Common myeloid progenitor, CD34-positive (primary cell): ENCODE measurements around the gene UBE2E2.

Experiments
- CTCF ChIA-PET: fragments of 350-600 bp; sonication (Branson Sonifier 250); formaldehyde crosslinking; loops from one replicate; lab custom pipeline; 2021; ENCODE audit warnings: antibody characterized with exemption; lab: Charles Lee
- POLR2A ChIA-PET: fragments of 350-600 bp; sonication (Branson Sonifier 250); formaldehyde crosslinking; loops from one replicate; lab custom pipeline; 2021; ENCODE audit warnings: antibody characterized with exemption; lab: Charles Lee
- DNase-seq, 3 donors: peaks; one replicate each; pipeline versions ENCODE4 v3.0.0 to v3.0.0-alpha.2; 2013
- H3K27ac ChIP-seq, 2 experiments: 1 replicate in 1 of 2; 2 replicates in 1 of 2; pipeline ENCODE4 v1.7.0; 2013; ENCODE audit warnings: inconsistent platforms in 2 of 2, low read length in 2 of 2, mild to moderate bottlenecking in 2 of 2, low read depth in 1 of 2, moderate library complexity in 1 of 2; ENCODE audit not compliant: severe bottlenecking in 2 of 2, insufficient read depth in 1 of 2, poor library complexity in 1 of 2
- H3K27me3 ChIP-seq, 5 experiments: replicated peaks in 2 of 5; 1 replicate in 3 of 5; 2 replicates in 2 of 5; pipeline versions ENCODE4 v1.6.1 to v1.7.0; 2013; ENCODE audit warnings: low read length in 4 of 5, mild to moderate bottlenecking in 2 of 5, moderate library complexity in 2 of 5, inconsistent platforms in 1 of 5; ENCODE audit not compliant: insufficient read depth in 5 of 5, control insufficient read depth in 4 of 5
- H3K36me3 ChIP-seq, 4 experiments: 1 replicate in 2 of 4; 2 replicates in 2 of 4; pipeline versions ENCODE4 v1.6.1 to v1.7.0; 2013; ENCODE audit warnings: low read length in 3 of 4, control low read depth in 1 of 4, mild to moderate bottlenecking in 1 of 4; ENCODE audit not compliant: control insufficient read depth in 4 of 4, insufficient read depth in 4 of 4
- H3K4me1 ChIP-seq, 4 experiments: 1 replicate in 3 of 4; 2 replicates in 1 of 4; pipeline versions ENCODE4 v1.6.1 to v1.7.1; 2013; ENCODE audit warnings: low read length in 3 of 4, mild to moderate bottlenecking in 3 of 4, control low read depth in 1 of 4, inconsistent platforms in 1 of 4, moderate library complexity in 1 of 4; ENCODE audit not compliant: control insufficient read depth in 4 of 4, insufficient read depth in 4 of 4; ENCODE audit errors: control extremely low read depth in 1 of 4
- H3K4me3 ChIP-seq, 7 experiments: 1 replicate in 4 of 7; 2 replicates in 3 of 7; pipeline versions ENCODE4 v1.5.1 to v1.7.0; 2013; ENCODE audit warnings: mild to moderate bottlenecking in 7 of 7, low read length in 6 of 7, moderate library complexity in 6 of 7, inconsistent platforms in 2 of 7, low read depth in 2 of 7, control low read depth in 1 of 7; ENCODE audit not compliant: insufficient read depth in 4 of 7, control insufficient read depth in 1 of 7; ENCODE audit errors: extremely low read depth in 1 of 7
- H3K9me3 ChIP-seq, 5 experiments: 1 replicate in 4 of 5; 2 replicates in 1 of 5; pipeline versions ENCODE4 v1.6.1 to v1.7.1; 2013; ENCODE audit warnings: low read length in 4 of 5, mild to moderate bottlenecking in 2 of 5, inconsistent platforms in 1 of 5, low read depth in 1 of 5, moderate library complexity in 1 of 5; ENCODE audit not compliant: control insufficient read depth in 4 of 5, insufficient read depth in 2 of 5; ENCODE audit errors: control extremely low read depth in 1 of 5
- WGBS: methylation state at CpG from one replicate; pipeline ENCODE4 v1.1.5; 2013; ENCODE audit not compliant: insufficient coverage; 5-methylcytosine and 5-hydroxymethylcytosine counted together

Gene UBE2E2

GRCh38 chr3:23465569-23465968, 262.4 kb downstream of the UBE2E2 start:
- no peak overlapping the region for H3K4me3 ChIP-seq
- peaks cover 0 to 8% (median 5%) of the 10 kb centered on the region in 5 experiments for H3K9me3 ChIP-seq

GRCh38 chr3:23468203-23468602, 265.1 kb downstream of the UBE2E2 start:
- CTCF ChIA-PET, result no interaction called here
- Histone ChIP-seq H3K27me3 (no peaks in the 10 kb centered on the region), H3K27ac (no peak overlapping the region), H3K36me3 (no peaks in the 10 kb centered on the region), H3K4me3 (no peak overlapping the region), H3K9me3 (peaks cover 0 to 8% (median 5%) of the 10 kb centered on the region in 5 experiments), H3K4me1 (no peaks in the 10 kb centered on the region)
- no peak for DNase-seq
- POLR2A ChIA-PET, result no interaction called here
- WGBS, result no CpG with 5 or more reads among the region's 1 CpG

More at GRCh38 chr3:23465569-23465968, 262.4 kb downstream of the UBE2E2 start:
- H3K27ac ChIP-seq, result no peak overlapping the region
- H3K4me1 ChIP-seq, result no peaks in the 10 kb centered on the region
- DNase-seq, result no peak
- H3K27me3 ChIP-seq, result no peaks in the 10 kb centered on the region
- ChIA-PET POLR2A (no interaction called here), CTCF (no interaction called here)
- no peaks in the 10 kb centered on the region for H3K36me3 ChIP-seq

GRCh38 chr3:23474580-23475357, 271.6 kb downstream of the UBE2E2 start:
- Histone ChIP-seq H3K36me3 (no peaks in the 10 kb centered on the region), H3K27ac (no peak overlapping the region), H3K4me3 (no peak overlapping the region), H3K9me3 (peaks cover 0 to 16% (median 14%) of the 10 kb centered on the region in 5 experiments), H3K27me3 (no peaks in the 10 kb centered on the region), H3K4me1 (peaks cover 0 to 5% (median 0%) of the 10 kb centered on the region in 4 experiments)
- CTCF ChIA-PET, result no interaction called here
- POLR2A ChIA-PET, result no interaction called here
- no peak for DNase-seq
- WGBS, result 95% methylated on average over 4 of the region's 4 CpGs

- DNase-seq, result no peak
- ChIA-PET CTCF (no interaction called here), POLR2A (no interaction called here)
- Histone ChIP-seq H3K27ac (no peak overlapping the region), H3K36me3 (no peaks in the 10 kb centered on the region), H3K9me3 (peaks cover 0 to 23% (median 21%) of the 10 kb centered on the region in 5 experiments), H3K4me3 (no peak overlapping the region), H3K4me1 (peaks cover 0 to 5% (median 0%) of the 10 kb centered on the region in 4 experiments), H3K27me3 (no peaks in the 10 kb centered on the region)
- WGBS, result 100% methylated on average over 1 of the region's 2 CpGs
Measured at GRCh38 chr3:23475446-23475845, 272.3 kb downstream of the UBE2E2 start.

GRCh38 chr3:23479026-23479425, 275.9 kb downstream of the UBE2E2 start:
- Histone ChIP-seq H3K9me3 (peaks cover 0 to 24% (median 21%) of the 10 kb centered on the region in 5 experiments), H3K36me3 (no peaks in the 10 kb centered on the region), H3K4me1 (peaks cover 0 to 5% (median 0%) of the 10 kb centered on the region in 4 experiments), H3K27me3 (no peaks in the 10 kb centered on the region), H3K4me3 (no peak overlapping the region), H3K27ac (no peak overlapping the region)
- ChIA-PET CTCF (no interaction called here), POLR2A (interaction anchor here (0.6 kb wide), 1 partner anchor 1161 kb away, joined by 13 read pairs; no protein-coding TSS in a partner anchor)
- 100% methylated on average over 2 of the region's 3 CpGs for WGBS
- DNase-seq, result no peak

GRCh38 chr3:23479615-23480328, 276.6 kb downstream of the UBE2E2 start:
- ChIA-PET CTCF (no interaction called here), POLR2A (no interaction called here)
- Histone ChIP-seq H3K27me3 (no peaks in the 10 kb centered on the region), H3K36me3 (no peaks in the 10 kb centered on the region), H3K27ac (no peak overlapping the region), H3K4me3 (no peak overlapping the region), H3K4me1 (no peaks in the 10 kb centered on the region), H3K9me3 (peaks cover 0 to 24% (median 21%) of the 10 kb centered on the region in 5 experiments)
- no peak for DNase-seq
- WGBS, result 95% methylated on average over 6 of the region's 7 CpGs

GRCh38 chr3:23480329-23480714, 277.2 kb downstream of the UBE2E2 start:
- Histone ChIP-seq H3K36me3 (no peaks in the 10 kb centered on the region), H3K27ac (no peak overlapping the region), H3K9me3 (peaks cover 0 to 24% (median 18%) of the 10 kb centered on the region in 5 experiments), H3K4me3 (no peak overlapping the region), H3K27me3 (no peaks in the 10 kb centered on the region), H3K4me1 (no peaks in the 10 kb centered on the region)
- ChIA-PET POLR2A (no interaction called here), CTCF (no interaction called here)
- no peak for DNase-seq
- 100% methylated on average over 1 of the region's 8 CpGs for WGBS
